ENCODE results near the gene IDH3B.

Gene IDH3B

DNA sequence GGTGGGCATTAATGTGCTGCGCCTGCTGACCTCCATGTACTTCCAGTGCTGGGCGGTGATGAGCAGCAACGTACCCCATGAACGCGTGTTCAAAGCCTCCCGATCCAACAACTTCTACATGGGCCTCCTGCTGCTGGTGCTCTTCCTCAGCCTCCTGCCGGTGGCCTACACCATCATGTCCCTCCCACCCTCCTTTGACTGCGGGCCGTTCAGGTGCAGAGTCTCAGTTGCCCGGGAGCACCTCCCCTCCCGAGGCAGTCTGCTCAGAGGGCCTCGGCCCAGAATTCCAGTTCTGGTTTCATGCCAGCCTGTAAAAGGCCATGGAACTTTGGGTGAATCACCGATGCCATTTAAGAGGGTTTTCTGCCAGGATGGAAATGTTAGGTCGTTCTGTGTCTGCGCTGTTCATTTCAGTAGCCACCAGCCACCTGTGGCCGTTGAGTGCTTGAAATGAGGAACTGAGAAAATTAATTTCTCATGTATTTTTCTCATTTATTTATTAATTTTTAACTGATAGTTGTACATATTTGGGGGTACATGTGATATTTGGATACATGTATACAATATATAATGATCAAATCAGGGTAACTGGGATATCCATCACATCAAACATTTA lies 46.8 kb downstream of the IDH3B start:
- no peak for DNase-seq (ENCODE audit: low spot score)

- DNase-seq (ENCODE audit: low spot score), result no peak
Observed at GRCh38 chr20:2616634-2617033, 47.4 kb downstream of the IDH3B start.

- no peak for DNase-seq (ENCODE audit: low spot score)
Observed at GRCh38 chr20:2612073-2612472, 51.9 kb downstream of the IDH3B start.

GRCh38 chr20:2610941-2611720 lies 52.9 kb downstream of the IDH3B start:
- DNase-seq (ENCODE audit: low spot score), result no peak

DNA sequence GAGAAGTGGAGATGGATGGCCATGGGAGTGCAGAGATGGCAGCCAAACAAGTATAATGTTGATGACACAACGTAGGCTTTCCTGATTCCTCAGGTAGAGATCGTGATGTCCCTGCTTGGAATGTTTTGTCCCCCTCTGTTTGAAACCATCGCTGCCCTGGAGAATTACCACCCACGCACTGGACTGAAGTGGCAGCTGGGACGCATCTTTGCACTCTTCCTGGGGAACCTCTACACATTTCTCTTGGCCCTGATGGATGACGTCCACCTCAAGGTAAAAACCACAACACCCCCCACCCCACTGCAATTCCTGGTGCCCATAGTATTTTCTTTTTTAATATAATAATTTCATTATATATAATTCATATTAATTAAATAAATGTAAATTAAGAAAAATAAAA lies 53.7 kb downstream of the IDH3B start:
- DNase-seq (ENCODE audit: low spot score), result no peak

Measured in hematopoietic multipotent progenitor cell treated with erythropoietin and hydrocortisone succinate and interleukin-3 and kit ligand, for 15 days (in vitro differentiated cells).